Gastrocnemius medialis (tissue), 4 donors: ENCODE data around the gene ARHGAP24.

Experiments
- POLR2A ChIP-seq, 2 donors: fragments of 450-650 bp; IDR thresholded peaks; one replicate each; pipeline ENCODE4 v1.6.1; 2017; ENCODE audit warnings: antibody characterized with exemption in 2 of 2, mild to moderate bottlenecking in 2 of 2, moderate library complexity in 2 of 2
- TF ChIP-seq, protein P1 (sequence below), 5 experiments: fragments of 450-650 bp in 3 of 5; fragments of 200-600 bp in 2 of 5; sonication (generic) in 2 of 5; IDR thresholded peaks in 4 of 5; conservative IDR thresholded peaks in 1 of 5; 1 replicate in 4 of 5; 2 replicates in 1 of 5; pipeline ENCODE4 v1.5.1; 2016 to 2019; ENCODE audit warnings: antibody characterized with exemption in 5 of 5, mild to moderate bottlenecking in 3 of 5, moderate library complexity in 3 of 5

DNA sequence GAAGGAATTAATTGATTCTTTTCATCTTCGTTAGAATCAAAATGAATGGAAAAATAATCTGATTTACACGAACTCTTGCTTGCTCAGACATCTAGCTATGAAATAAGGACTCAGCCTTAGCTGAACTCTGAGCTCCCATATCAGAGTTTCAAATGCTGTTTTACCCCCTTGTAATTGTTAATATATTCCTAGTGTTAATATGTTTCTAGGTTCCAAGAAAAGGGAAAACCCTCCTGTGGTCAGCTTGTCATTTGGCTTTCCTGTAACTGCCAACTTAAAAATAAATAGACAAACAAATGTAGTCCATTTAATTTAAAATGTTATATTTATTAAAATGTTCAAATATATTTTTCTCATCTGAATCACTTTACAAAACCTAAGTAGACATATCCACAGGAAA lies 432.1 kb downstream of the ARHGAP24 start:
- no peak for TF ChIP-seq POLR2A (IDR thresholded peaks at IDR 0.05)
- TF ChIP-seq, protein P1, sequence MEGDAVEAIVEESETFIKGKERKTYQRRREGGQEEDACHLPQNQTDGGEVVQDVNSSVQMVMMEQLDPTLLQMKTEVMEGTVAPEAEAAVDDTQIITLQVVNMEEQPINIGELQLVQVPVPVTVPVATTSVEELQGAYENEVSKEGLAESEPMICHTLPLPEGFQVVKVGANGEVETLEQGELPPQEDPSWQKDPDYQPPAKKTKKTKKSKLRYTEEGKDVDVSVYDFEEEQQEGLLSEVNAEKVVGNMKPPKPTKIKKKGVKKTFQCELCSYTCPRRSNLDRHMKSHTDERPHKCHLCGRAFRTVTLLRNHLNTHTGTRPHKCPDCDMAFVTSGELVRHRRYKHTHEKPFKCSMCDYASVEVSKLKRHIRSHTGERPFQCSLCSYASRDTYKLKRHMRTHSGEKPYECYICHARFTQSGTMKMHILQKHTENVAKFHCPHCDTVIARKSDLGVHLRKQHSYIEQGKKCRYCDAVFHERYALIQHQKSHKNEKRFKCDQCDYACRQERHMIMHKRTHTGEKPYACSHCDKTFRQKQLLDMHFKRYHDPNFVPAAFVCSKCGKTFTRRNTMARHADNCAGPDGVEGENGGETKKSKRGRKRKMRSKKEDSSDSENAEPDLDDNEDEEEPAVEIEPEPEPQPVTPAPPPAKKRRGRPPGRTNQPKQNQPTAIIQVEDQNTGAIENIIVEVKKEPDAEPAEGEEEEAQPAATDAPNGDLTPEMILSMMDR (IDR thresholded peaks at IDR 0.05 in 4 of 5, conservative IDR thresholded peaks at IDR 0.05 in 1 of 5), result no peak
